Ammon's horn (tissue), 1 donor: ENCODE measurements around the gene SCUBE1.

Experiments
- DNase-seq: peaks from one replicate; pipeline ENCODE4 v3.0.0-alpha.2; 2016; ENCODE audit warnings: low spot score

Gene SCUBE1

DNA sequence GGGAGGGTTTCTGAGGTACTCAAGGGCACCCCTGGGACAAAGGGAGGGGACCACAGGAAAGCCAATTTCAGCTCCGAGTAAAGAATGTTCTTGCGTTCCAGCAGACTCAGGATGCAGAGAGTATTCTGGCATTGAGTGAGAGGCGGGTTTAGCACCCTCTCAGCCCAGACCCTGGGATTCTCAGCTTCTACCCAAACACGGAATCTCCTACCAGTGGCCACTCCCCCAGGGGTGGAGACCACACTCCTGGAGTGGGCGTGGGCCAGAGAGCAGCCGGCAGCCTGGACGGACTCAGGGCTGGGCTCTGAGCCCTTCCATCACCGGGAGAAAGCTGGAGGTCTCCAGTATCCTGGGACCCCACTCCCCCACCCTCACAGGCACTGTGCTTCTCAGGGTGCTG lies 130.1 kb downstream of the SCUBE1 start:
- no peak for DNase-seq

DNA sequence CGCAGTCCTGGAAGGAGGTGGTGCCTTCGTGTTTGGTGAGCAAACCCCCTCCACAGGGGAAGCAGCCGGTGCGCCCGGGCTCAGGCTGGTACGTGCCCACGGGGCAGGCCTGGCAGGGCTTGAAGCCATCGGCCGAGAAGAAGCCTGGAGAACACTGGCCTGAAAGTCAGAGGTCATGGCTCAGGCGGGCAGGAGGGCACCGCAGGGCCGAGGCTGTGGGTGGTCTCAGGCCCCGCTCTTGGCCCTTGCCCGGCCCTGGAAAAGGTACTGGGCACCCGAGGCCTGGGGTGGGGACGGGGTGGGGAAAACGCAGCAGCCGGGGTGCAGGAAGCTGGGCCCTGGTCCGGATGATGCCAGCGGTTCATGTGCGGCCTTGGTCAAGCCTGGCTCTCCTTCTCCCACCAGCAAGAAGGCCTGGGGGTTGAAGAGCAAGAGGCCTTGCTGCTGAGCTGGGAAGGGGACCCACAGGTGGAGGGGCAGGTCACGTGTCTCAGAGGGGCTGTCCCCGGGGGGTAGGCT lies 130.7 kb downstream of the SCUBE1 start:
- no peak for DNase-seq

DNA sequence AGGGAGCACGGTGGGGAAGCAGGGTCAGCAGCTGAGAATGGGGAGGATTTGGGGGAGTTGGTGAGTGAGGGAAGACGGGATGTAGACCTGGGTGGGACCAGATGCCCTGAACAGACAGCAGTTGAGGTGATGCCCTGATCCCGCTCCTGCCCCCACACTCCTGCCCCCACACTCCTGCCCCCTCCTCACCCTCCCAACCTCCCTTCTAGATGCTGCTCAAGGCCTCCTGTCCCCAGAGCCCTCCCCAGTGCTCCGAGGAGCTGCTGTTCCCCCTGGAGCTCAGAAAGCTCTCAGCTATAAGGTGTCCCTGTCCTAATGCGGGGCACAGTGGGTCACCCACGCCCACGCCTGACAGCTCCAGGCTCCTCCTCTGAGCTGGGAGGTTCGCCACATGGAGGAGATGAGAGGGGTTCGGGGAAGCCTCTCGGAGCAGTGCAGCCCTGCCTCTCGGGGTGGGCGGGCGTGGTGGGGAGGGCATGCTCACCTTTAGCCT lies 131.2 kb downstream of the SCUBE1 start:
- DNase-seq: no peak

GRCh38 chr22:43210631-43211515 lies 132.3 kb downstream of the SCUBE1 start:
- no peak for DNase-seq

DNA sequence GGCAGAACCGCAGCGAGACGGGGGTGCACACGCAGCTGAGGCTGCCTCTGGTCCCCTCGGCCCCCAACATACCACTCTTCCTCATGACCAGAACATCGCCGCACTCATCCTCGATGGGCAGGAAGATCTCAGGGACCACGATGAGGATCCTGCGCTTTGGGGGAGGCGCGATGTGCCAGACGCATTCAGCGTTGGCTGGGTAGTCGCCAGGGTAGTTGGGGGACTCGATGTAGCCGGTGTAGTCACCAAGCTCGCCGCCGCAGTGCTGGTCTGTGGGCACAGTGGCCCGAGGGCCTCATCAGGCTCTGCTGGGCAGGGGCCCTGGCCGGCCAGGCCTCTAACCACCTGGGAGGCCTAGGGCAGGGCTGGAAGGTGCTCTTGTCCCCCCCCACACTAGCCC lies 133.2 kb downstream of the SCUBE1 start:
- DNase-seq: no peak

DNA sequence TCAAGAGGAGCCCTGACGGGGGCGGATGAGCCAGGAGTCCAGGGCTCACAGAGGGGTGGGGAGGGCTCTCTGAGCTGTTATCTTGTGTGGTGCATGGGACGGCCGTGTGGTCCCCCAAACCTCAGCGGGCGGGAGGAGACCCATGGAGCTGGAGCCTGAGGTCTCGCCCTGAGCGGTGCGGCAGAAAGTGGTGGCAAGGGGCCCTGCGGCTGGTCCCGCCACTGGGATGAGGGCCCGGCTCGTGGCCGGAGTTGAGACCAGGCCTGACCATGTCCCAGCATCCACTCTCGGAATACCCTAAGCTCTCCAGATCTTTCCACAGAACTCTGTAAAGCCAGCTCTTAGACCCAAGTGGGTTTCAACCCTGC lies 133.7 kb downstream of the SCUBE1 start:
- DNase-seq: no peak

- no peak for DNase-seq
Measured at GRCh38 chr22:43208703-43209522, 134.3 kb downstream of the SCUBE1 start.

DNA sequence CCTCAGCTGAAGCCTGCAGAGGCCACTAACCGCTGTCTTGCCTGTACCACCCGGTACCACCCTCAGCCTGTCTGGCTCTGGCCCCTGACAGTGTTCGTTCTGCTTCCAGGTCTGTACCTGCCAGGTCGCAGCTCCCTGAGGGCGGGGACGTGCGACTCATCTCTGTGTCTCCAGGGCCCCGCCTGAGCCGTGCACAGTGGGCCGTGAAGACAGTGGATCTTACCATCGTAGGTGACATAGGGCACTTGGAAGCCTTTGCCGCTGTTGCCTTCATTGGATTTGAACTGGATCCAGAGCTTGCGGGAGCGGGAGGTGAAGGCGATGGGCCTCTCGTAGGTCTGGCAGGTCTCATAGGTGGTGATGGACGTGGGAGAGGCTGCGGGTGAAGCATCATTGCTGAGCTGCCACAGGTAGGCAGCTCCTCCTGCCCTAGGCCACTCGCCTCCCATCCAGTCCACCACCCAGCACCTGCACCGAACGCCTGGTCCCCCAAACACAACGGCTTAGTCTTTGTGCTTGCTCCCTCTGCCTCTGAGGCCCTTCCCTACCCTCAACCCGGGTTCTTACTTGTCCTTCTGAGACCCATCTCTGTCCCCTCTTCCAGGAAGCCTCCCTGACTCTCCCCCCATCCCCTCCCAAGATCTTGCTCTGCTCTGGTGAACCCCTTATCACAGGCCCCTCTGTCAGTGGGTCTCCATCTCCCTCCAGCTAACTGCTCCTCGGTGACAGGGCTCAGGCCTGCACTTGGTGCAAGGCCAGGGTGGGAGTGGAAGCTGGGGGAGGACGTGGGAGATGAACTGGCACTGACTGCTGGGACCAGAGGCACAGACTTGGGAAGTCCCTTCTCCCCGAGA lies 135.1 kb downstream of the SCUBE1 start:
- DNase-seq: no peak

GRCh38 chr22:43207386-43207785 lies 135.8 kb downstream of the SCUBE1 start:
- DNase-seq: no peak

DNA sequence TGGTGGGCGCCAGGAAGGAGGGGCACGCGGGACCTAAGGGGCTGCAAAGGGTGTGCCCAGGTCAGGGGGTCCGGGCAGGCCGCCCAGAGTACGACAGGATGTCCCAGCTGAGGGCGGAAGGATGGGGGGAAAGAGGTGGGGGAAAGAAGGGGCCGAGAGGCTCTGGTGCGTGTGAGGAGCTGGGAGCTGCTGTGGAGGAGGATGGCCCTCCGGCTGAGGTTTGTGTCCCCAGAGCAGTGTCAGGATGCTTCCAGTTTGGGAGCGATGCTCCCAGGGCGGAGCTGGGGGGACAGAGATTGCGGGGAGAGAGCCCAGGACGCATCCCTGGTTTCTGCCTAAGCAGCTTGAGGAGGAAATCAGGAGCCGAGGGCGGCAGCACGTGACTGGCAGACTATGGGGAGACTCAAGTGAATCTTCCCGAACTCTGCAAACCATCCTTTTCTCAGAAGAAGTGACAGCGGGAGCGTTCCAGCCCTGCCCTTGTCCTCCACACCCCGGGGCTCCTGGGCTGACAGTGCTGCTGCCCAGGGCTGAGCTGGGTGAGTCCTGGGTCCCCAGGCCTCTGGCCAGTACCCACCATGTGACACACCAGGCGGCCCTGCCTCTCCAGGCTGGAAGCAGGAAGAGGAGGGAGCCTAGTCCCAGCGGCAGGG lies 136.5 kb downstream of the SCUBE1 start:
- DNase-seq: no peak

GRCh38 chr22:43205748-43206508 lies 137.2 kb downstream of the SCUBE1 start:
- no peak for DNase-seq

GRCh38 chr22:43205261-43205691 lies 137.9 kb downstream of the SCUBE1 start:
- no peak for DNase-seq

DNA sequence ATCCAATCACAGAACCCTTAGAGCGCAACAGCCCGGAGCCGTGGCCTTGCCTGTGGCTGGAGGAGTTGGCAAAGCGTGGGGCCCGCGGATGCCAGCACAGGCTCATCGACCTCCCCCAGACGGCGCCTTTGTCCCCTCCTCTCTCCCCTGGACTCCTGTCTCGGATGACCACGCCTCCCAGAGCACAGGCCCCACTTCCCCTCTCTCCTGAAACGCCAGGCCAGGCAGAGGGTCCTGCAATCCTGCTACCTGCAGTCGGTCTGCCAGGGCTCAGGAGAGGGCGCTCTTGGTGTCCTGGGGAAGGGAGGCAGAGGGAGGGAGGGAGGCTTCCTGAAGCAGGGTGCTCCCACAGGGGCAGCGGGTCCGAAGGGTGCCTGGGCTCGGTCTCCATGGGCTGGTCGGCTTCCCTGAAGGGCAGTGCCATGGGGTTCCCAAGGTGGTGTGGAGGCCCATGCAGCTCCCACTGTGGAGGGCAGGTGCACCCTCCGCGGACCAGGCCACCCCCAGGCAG lies 139.6 kb downstream of the SCUBE1 start:
- no peak for DNase-seq

GRCh38 chr22:43202756-43203410 lies 140.3 kb downstream of the SCUBE1 start:
- DNase-seq: no peak

GRCh38 chr22:43202326-43202725 lies 140.8 kb downstream of the SCUBE1 start:
- DNase-seq: no peak

DNA sequence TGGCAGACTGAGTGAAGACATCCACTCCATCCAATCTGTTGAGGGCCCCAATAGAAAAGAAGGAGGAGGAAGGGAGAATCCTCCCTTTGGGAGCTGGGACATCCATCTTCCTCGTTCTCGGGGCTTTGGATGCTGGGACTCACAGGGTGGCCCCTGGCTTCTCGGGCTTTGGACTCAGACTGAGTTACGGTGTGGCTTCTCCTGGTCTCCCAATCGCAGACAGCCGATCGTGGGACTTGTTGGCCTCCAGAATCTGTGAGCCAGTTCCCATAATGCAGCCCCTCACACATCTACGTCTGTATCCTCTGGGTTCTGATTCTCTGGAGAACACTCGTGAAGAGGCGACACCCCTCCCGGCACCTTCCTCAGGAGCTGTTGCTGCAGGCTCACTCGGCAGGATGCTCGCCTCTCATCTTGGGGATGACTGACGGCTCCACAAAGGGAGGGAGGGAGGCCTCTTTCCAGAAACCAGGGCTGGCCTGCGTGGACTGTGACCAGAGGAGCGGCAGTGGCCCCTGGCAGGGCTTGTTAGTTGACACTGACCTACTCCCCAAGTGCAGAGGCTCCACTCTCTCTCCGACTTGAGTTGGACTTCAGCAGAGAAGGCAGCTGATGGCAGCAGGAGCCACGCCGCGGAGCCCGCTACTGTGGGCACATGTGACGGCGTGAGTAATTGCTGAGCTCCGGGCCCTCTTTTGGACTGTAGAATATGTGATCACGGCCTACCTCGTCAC lies 141.5 kb downstream of the SCUBE1 start:
- DNase-seq: no peak

- no peak for DNase-seq
Measured at GRCh38 chr22:43200555-43200954, 142.6 kb downstream of the SCUBE1 start.

- no peak for DNase-seq
Measured at GRCh38 chr22:43200031-43200430, 143.1 kb downstream of the SCUBE1 start.

- no peak for DNase-seq
Measured at GRCh38 chr22:43199541-43199940, 143.6 kb downstream of the SCUBE1 start.
